Skin of body (tissue), 2 donors: Measurements from ENCODE around the gene PLIN3. TPM values are rescaled to one million over a fixed set of nuclear protein-coding genes. Genes with fewer than 3 reads are reported as not detected.
A peak's percentile ranks its signal among the peaks of the same experiment; 100 is the strongest.
"Not testable (repeated sequence)": the region's sequence is repeated elsewhere in the genome, so short reads cannot be mapped to it uniquely, and the experiment has no call there.

Experiments used
- DNase-seq: peaks from one replicate; lab custom pipeline; 2025; lab: John Stamatoyannopoulos, UW
- total RNA-seq: library from RNA; depleted of rRNA; stranded (reverse); fragments of >200 nt; gene quantifications from one replicate; pipeline ENCODE4 v1.2.3, GENCODE V29; 2014

Gene PLIN3
- total RNA-seq, 1 donor from 2014 or later: 47.3 TPM

- not testable (repeated sequence) for DNase-seq
Observed at GRCh38 chr19:4892962-4893361, 25.5 kb upstream of the PLIN3 start.

GRCh38 chr19:4891066-4891465, 23.6 kb upstream of the PLIN3 start:
- DNase-seq: no peak

- DNase-seq: no peak
Observed at GRCh38 chr19:4889034-4889815, 21.8 kb upstream of the PLIN3 start.

- not testable (repeated sequence) for DNase-seq
Observed at GRCh38 chr19:4887803-4888202, 20.3 kb upstream of the PLIN3 start.

GRCh38 chr19:4884993-4885392, 17.5 kb upstream of the PLIN3 start:
- not testable (repeated sequence) for DNase-seq

GRCh38 chr19:4882874-4883273, 15.4 kb upstream of the PLIN3 start:
- DNase-seq: not testable (repeated sequence)

- no peak for DNase-seq
Observed at GRCh38 chr19:4879041-4879440, 11.6 kb upstream of the PLIN3 start.

GRCh38 chr19:4878491-4878968, 11.1 kb upstream of the PLIN3 start:
- DNase-seq: no peak

- DNase-seq: no peak
Observed at GRCh38 chr19:4877753-4878490, 10.5 kb upstream of the PLIN3 start.

- DNase-seq: no peak
Observed at GRCh38 chr19:4873930-4874329, 6.5 kb upstream of the PLIN3 start.

GRCh38 chr19:4871711-4872110, 4.2 kb upstream of the PLIN3 start:
- DNase-seq: no peak

- DNase-seq: no peak
Observed at GRCh38 chr19:4870025-4870700, 2.7 kb upstream of the PLIN3 start.

- DNase-seq: no peak
Observed at GRCh38 chr19:4868286-4868834, 893 bp upstream of the PLIN3 start.

GRCh38 chr19:4866595-4867424, 657 bp downstream of the PLIN3 start:
- peak; percentile 16 for DNase-seq

GRCh38 chr19:4861147-4861546, 6.3 kb downstream of the PLIN3 start:
- DNase-seq: no peak

- no peak for DNase-seq
Observed at GRCh38 chr19:4859697-4860096, 7.8 kb downstream of the PLIN3 start.

- not testable (repeated sequence) for DNase-seq
Observed at GRCh38 chr19:4856468-4856867, 11.0 kb downstream of the PLIN3 start.

GRCh38 chr19:4853506-4853905, 14.0 kb downstream of the PLIN3 start:
- not testable (repeated sequence) for DNase-seq

GRCh38 chr19:4852484-4852883, 15.0 kb downstream of the PLIN3 start:
- no peak for DNase-seq

- no peak for DNase-seq
Observed at GRCh38 chr19:4851551-4852290, 15.7 kb downstream of the PLIN3 start.
